ENCODE measurements around the gene FGF12.

DNA sequence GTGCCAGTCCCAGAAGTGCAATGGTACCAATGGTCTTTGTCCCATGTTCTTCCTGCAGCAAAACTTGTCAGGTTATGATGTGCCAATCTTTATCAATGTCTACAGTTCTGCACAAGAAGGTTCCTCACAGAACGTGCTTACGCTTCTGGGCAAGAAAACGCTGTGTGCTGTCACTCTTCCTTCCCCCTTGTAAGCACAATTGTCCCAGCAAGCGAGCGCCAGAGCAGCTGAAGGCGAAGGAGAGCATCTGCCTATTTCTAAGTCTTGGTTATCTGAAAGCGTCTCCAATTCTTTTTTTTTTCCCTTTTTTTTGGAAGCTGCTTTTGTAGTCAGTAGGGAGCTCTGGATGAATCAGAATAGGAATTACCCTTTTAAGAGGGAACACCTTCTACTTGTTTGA, 514.4 kb downstream of the FGF12 start:
- no peak for TF ChIP-seq FOXM1 (IDR thresholded peaks at IDR 0.05; ENCODE audit: borderline replicate concordance)
- no peak for TF ChIP-seq L3MBTL2 (conservative IDR thresholded peaks at IDR 0.05)
- TF ChIP-seq NFRKB (IDR thresholded peaks at IDR 0.05), result no peak
- TF ChIP-seq BHLHE40 (IDR thresholded peaks at IDR 0.05; ENCODE audit: borderline replicate concordance), result no peak
- TF ChIP-seq TARDBP (IDR thresholded peaks at IDR 0.05), result no peak
- no peak for TF ChIP-seq ARNT (IDR thresholded peaks at IDR 0.05)
- TF ChIP-seq, protein P1, sequence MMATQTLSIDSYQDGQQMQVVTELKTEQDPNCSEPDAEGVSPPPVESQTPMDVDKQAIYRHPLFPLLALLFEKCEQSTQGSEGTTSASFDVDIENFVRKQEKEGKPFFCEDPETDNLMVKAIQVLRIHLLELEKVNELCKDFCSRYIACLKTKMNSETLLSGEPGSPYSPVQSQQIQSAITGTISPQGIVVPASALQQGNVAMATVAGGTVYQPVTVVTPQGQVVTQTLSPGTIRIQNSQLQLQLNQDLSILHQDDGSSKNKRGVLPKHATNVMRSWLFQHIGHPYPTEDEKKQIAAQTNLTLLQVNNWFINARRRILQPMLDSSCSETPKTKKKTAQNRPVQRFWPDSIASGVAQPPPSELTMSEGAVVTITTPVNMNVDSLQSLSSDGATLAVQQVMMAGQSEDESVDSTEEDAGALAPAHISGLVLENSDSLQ (IDR thresholded peaks at IDR 0.05), result no peak
- no peak for TF ChIP-seq FOXK2 (IDR thresholded peaks at IDR 0.05)
- TF ChIP-seq SUZ12 (IDR thresholded peaks at IDR 0.05), result no peak
- no peak for TF ChIP-seq HDGF (IDR thresholded peaks at IDR 0.05; ENCODE audit: borderline replicate concordance)
